Progenitor cell of endocrine pancreas (in vitro differentiated cells): ENCODE results near the gene CDH23. TPM values are rescaled to one million over a fixed set of nuclear protein-coding genes. Genes with fewer than 3 reads are reported as not detected.

Source experiments
- DNase-seq: peaks from one replicate; pipeline ENCODE4 v3.0.0; 2021; ENCODE audit warnings: low spot score; ENCODE audit not compliant: unreplicated experiment
- H3K27ac Mint-ChIP-seq: 2 replicates; pipeline ENCODE4 v1.8.0; 2021; ENCODE audit warnings: mild to moderate bottlenecking, moderate library complexity, mixed read lengths
- H3K27me3 Mint-ChIP-seq: 2 replicates; pipeline ENCODE4 v1.8.0; 2021; ENCODE audit warnings: mixed read lengths
- H3K36me3 Mint-ChIP-seq: 2 replicates; pipeline ENCODE4 v1.8.0; 2022; ENCODE audit warnings: mixed read lengths; ENCODE audit not compliant: insufficient read depth
- H3K4me1 Mint-ChIP-seq: 2 replicates; pipeline ENCODE4 v1.8.0; 2021; ENCODE audit warnings: low read depth, mixed read lengths
- H3K4me3 Mint-ChIP-seq: 2 replicates; pipeline ENCODE4 v1.8.0; 2021; ENCODE audit warnings: low read depth, mild to moderate bottlenecking, moderate library complexity, mixed read lengths
- H3K9me3 Mint-ChIP-seq: 2 replicates; pipeline ENCODE4 v1.8.0; 2021; ENCODE audit warnings: low read depth, mixed read lengths
- total RNA-seq: library from RNA; stranded (reverse); gene quantifications from 2 replicates; pipeline ENCODE4 v1.2.1, GENCODE V29; 2021
- TF ChIP-seq, protein P1 (sequence below): fragments of 200-600 bp; sonication (generic); IDR thresholded peaks from one replicate; pipeline ENCODE4 v1.5.0; 2021; ENCODE audit warnings: antibody characterized with exemption, mild to moderate bottlenecking; ENCODE audit not compliant: unreplicated experiment

The CDH23 gene
- total RNA-seq, 1 donor from 2014 or later: 0.43 TPM

DNA sequence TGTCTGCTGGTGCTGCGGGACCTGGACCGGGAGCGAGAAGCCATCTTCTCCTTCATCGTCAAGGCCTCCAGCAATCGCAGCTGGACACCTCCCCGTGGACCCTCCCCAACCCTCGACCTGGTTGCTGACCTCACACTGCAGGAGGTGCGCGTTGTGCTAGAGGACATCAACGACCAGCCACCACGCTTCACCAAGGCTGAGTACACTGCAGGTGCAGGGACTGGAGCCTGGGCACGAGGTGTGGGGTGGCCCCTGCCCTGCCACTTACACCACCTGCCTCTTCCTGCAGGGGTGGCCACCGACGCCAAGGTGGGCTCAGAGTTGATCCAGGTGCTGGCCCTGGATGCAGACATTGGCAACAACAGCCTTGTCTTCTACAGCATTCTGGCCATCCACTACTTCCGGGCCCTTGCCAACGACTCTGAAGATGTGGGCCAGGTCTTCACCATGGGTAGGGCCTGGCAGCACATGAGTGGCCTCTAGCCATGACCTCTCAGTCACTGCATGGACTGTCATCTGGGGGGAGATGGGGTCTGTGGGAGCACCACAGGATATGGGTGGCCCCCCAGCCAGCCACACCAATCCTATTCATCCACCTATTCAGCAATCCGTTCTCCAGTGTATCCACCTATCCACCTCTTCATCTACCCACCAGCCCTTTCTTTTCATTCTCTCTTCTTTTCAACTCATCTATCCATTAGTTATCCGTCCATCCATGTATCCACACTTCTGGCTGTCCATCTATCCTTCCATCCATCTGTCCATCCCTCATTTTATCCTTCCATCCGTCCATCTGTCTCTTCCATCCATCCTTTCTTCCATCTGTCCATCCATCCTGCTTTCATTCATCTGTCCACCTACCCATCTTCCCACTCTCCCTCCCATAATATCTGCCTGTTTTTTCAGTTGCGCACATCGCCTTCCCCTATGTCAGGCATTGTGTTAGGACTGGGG lies 411.1 kb downstream of the CDH23 start:
- no peak for DNase-seq
- Mint-ChIP-seq H3K9me3 (no peaks in the 10 kb centered on the region), H3K27me3 (peaks cover 21% of the 10 kb centered on the region), H3K4me1 (peaks cover 4% of the 10 kb centered on the region), H3K36me3 (no peaks in the 10 kb centered on the region), H3K4me3 (no peak overlapping the region), H3K27ac (no peak overlapping the region)
- TF ChIP-seq, protein P1, sequence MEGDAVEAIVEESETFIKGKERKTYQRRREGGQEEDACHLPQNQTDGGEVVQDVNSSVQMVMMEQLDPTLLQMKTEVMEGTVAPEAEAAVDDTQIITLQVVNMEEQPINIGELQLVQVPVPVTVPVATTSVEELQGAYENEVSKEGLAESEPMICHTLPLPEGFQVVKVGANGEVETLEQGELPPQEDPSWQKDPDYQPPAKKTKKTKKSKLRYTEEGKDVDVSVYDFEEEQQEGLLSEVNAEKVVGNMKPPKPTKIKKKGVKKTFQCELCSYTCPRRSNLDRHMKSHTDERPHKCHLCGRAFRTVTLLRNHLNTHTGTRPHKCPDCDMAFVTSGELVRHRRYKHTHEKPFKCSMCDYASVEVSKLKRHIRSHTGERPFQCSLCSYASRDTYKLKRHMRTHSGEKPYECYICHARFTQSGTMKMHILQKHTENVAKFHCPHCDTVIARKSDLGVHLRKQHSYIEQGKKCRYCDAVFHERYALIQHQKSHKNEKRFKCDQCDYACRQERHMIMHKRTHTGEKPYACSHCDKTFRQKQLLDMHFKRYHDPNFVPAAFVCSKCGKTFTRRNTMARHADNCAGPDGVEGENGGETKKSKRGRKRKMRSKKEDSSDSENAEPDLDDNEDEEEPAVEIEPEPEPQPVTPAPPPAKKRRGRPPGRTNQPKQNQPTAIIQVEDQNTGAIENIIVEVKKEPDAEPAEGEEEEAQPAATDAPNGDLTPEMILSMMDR: no peak

DNA sequence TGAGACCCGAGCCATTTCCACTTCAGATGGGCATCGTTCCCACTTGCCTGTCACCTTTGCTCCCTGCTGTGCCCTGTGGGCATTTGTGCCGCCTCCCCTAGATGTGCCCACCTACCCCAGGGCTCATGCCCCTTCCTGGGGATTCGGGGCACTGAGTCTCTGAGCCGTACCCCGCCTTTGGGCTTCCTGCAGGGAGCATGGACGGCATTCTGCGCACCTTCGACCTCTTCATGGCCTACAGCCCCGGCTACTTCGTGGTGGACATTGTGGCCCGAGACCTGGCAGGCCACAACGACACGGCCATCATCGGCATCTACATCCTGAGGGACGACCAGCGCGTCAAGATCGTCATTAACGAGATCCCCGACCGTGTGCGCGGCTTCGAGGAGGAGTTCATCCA lies 412.9 kb downstream of the CDH23 start:
- H3K27ac Mint-ChIP-seq: no peak overlapping the region
- no peak overlapping the region for H3K4me3 Mint-ChIP-seq
- TF ChIP-seq, protein P1: no peak

GRCh38 chr10:71810048-71810750 lies 413.5 kb downstream of the CDH23 start:
- Mint-ChIP-seq H3K36me3 (peaks cover 2% of the 10 kb centered on the region), H3K27ac (no peak overlapping the region), H3K4me3 (no peak overlapping the region), H3K9me3 (no peaks in the 10 kb centered on the region), H3K27me3 (peaks cover 9% of the 10 kb centered on the region), H3K4me1 (peaks cover 2% of the 10 kb centered on the region)
- TF ChIP-seq, protein P1: no peak
- no peak for DNase-seq

More for the DNA sequence above, 412.9 kb downstream of the CDH23 start:
- no peak for DNase-seq
- no peaks in the 10 kb centered on the region for H3K9me3 Mint-ChIP-seq
- peaks cover 2% of the 10 kb centered on the region for H3K36me3 Mint-ChIP-seq
- peaks cover 14% of the 10 kb centered on the region for H3K27me3 Mint-ChIP-seq
- H3K4me1 Mint-ChIP-seq: peaks cover 2% of the 10 kb centered on the region

- no peaks in the 10 kb centered on the region for H3K4me1 Mint-ChIP-seq
- DNase-seq: no peak
- H3K9me3 Mint-ChIP-seq: no peaks in the 10 kb centered on the region
- TF ChIP-seq, protein P1: no peak
- no peak overlapping the region for H3K27ac Mint-ChIP-seq
- H3K4me3 Mint-ChIP-seq: no peak overlapping the region
- peaks cover 9% of the 10 kb centered on the region for H3K36me3 Mint-ChIP-seq
- H3K27me3 Mint-ChIP-seq: no peaks in the 10 kb centered on the region
Measured at GRCh38 chr10:71811351-71811750, 414.6 kb downstream of the CDH23 start.
